Mesenchymal stem cell (in vitro differentiated cells and primary cell): ENCODE data around the gene GHITM.
"Not testable (repeated sequence)": the region's sequence is repeated elsewhere in the genome, so short reads cannot be mapped to it uniquely, and the experiment has no call there.

ENCODE experiments used
- DNase-seq: peaks from one replicate; pipeline ENCODE4 v3.0.0-alpha.2; 2013
- H2AFZ ChIP-seq: one replicate; pipeline ENCODE4 v1.6.1; 2013; ENCODE audit warnings: low read depth, mild to moderate bottlenecking, control low read depth, inconsistent platforms, low read length, moderate library complexity
- H2AK5ac ChIP-seq: 2 replicates; pipeline ENCODE4 v1.6.1; 2013; ENCODE audit warnings: low read length, moderate library complexity, mild to moderate bottlenecking, inconsistent platforms; ENCODE audit not compliant: severe bottlenecking
- H2BK120ac ChIP-seq: one replicate; pipeline ENCODE4 v1.6.1; 2013; ENCODE audit warnings: low read depth, mild to moderate bottlenecking, inconsistent platforms, low read length, moderate library complexity
- H2BK12ac ChIP-seq, 2 experiments: one replicate each; pipeline ENCODE4 v1.6.1; 2013; ENCODE audit warnings: inconsistent platforms in 2 of 2, low read length in 2 of 2, mild to moderate bottlenecking in 2 of 2, moderate library complexity in 2 of 2, control low read depth in 1 of 2
- H2BK15ac ChIP-seq: one replicate; pipeline ENCODE4 v1.6.1; 2013; ENCODE audit warnings: mild to moderate bottlenecking, low read depth, inconsistent platforms; ENCODE audit not compliant: poor library complexity, severe bottlenecking
- H2BK5ac ChIP-seq: 2 replicates; pipeline ENCODE4 v1.6.1; 2013; ENCODE audit warnings: low read depth, mild to moderate bottlenecking, low read length, control low read depth, inconsistent platforms; ENCODE audit not compliant: poor library complexity, severe bottlenecking
- H3K14ac ChIP-seq, 2 experiments: one replicate each; pipeline ENCODE4 v1.6.1; 2013; ENCODE audit warnings: inconsistent platforms in 2 of 2, low read length in 2 of 2, control low read depth in 1 of 2, mild to moderate bottlenecking in 1 of 2, moderate library complexity in 1 of 2
- H3K18ac ChIP-seq, 2 experiments: one replicate each; pipeline ENCODE4 v1.6.1; 2013; ENCODE audit warnings: inconsistent platforms in 2 of 2, low read length in 2 of 2, control low read depth in 1 of 2, low read depth in 1 of 2, mild to moderate bottlenecking in 1 of 2
- H3K23ac ChIP-seq, 2 experiments: one replicate each; pipeline ENCODE4 v1.6.1; 2013; ENCODE audit warnings: inconsistent platforms in 2 of 2, low read length in 2 of 2, mild to moderate bottlenecking in 2 of 2, moderate library complexity in 2 of 2, control low read depth in 1 of 2
- H3K27ac ChIP-seq: 2 replicates; pipeline ENCODE4 v1.5.1; 2013; ENCODE audit warnings: mild to moderate bottlenecking, moderate library complexity, low read length, control low read depth, inconsistent platforms; ENCODE audit not compliant: poor library complexity, severe bottlenecking
- H3K27me3 ChIP-seq, 2 experiments: 2 replicates each; pipeline versions ENCODE4 v1.6.1 to v1.7.0; 2013; ENCODE audit warnings: low read length in 2 of 2, mild to moderate bottlenecking in 2 of 2, moderate library complexity in 2 of 2, control low read depth in 1 of 2, inconsistent platforms in 1 of 2; ENCODE audit not compliant: control insufficient read depth in 1 of 2, insufficient read depth in 1 of 2
- H3K36me3 ChIP-seq, 2 experiments: 2 replicates each; pipeline versions ENCODE4 v1.6.1 to v1.7.0; 2013; ENCODE audit warnings: low read length in 2 of 2, control low read depth in 1 of 2, inconsistent platforms in 1 of 2, low read depth in 1 of 2, mild to moderate bottlenecking in 1 of 2; ENCODE audit not compliant: insufficient read depth in 2 of 2, control insufficient read depth in 1 of 2
- H3K4ac ChIP-seq, 2 experiments: one replicate each; pipeline ENCODE4 v1.6.1; 2013; ENCODE audit warnings: inconsistent platforms in 2 of 2, low read length in 2 of 2, mild to moderate bottlenecking in 2 of 2, moderate library complexity in 2 of 2, control low read depth in 1 of 2, low read depth in 1 of 2
- H3K4me1 ChIP-seq: 2 replicates; pipeline ENCODE4 v1.6.1; 2013; ENCODE audit warnings: low read depth, low read length, control low read depth; ENCODE audit not compliant: control insufficient read depth, insufficient read depth
- H3K4me2 ChIP-seq: 2 replicates; pipeline ENCODE4 v1.6.1; 2013; ENCODE audit warnings: low read length, mild to moderate bottlenecking, inconsistent platforms; ENCODE audit not compliant: poor library complexity, severe bottlenecking
- H3K4me3 ChIP-seq, 2 experiments: 2 replicates each; pipeline versions ENCODE4 v1.5.1 to v1.7.0; 2013; ENCODE audit warnings: low read length in 2 of 2, mild to moderate bottlenecking in 2 of 2, control low read depth in 1 of 2, low read depth in 1 of 2; ENCODE audit not compliant: insufficient read depth in 1 of 2
- H3K79me1 ChIP-seq: replicated peaks from 2 replicates; pipeline ENCODE4 v1.6.1; 2013; ENCODE audit warnings: mild to moderate bottlenecking, control low read depth, low read length, inconsistent platforms; ENCODE audit not compliant: poor library complexity, severe bottlenecking
- H3K9ac ChIP-seq: 2 replicates; pipeline ENCODE4 v1.7.0; 2013; ENCODE audit warnings: mild to moderate bottlenecking, low read length, moderate library complexity
- H3K9me3 ChIP-seq: 2 replicates; pipeline ENCODE4 v1.7.0; 2013; ENCODE audit warnings: mild to moderate bottlenecking, low read length; ENCODE audit not compliant: control insufficient read depth
- H4K8ac ChIP-seq: one replicate; pipeline ENCODE4 v1.6.1; 2013; ENCODE audit warnings: inconsistent platforms, mild to moderate bottlenecking, low read length, moderate library complexity
- H4K91ac ChIP-seq: one replicate; pipeline ENCODE4 v1.6.1; 2013; ENCODE audit warnings: mild to moderate bottlenecking, low read length, inconsistent platforms
- WGBS: methylation state at CpG from one replicate; pipeline ENCODE4 v1.1.7; 2013; ENCODE audit warnings: mixed read lengths; 5-methylcytosine and 5-hydroxymethylcytosine counted together

The GHITM gene

DNA sequence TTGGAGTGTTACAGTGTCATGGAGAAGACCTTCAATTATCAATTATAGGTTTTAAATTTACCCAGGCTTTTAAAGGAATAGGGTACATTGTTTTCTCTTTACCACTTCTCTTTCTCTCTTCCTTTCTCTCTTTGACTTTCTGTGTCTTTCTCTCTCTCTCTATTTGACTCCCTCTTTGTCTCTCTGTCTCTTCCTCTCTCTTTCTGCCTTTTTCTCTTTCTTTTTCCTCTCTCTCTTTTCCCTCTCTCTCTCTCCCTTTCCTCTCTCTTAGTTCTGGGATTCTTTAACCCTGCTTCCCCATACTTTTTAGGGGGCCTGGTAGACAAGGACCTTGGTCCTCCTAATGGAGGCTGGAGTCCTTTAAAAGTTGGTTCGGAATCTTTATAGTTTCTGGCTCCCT lies 15.9 kb upstream of the GHITM start:
- H3K23ac ChIP-seq = no peak overlapping the region

GRCh38 chr10:84125910-84126784 lies 13.2 kb upstream of the GHITM start:
- not testable (repeated sequence) for H2BK120ac ChIP-seq, H3K4me2 ChIP-seq, H3K27ac ChIP-seq, H3K4me1 ChIP-seq, H2AK5ac ChIP-seq, H2BK12ac ChIP-seq, H3K36me3 ChIP-seq, H4K91ac ChIP-seq, H3K9ac ChIP-seq, H3K4me3 ChIP-seq, H3K14ac ChIP-seq, H3K23ac ChIP-seq, H3K79me1 ChIP-seq, H3K9me3 ChIP-seq, H3K4ac ChIP-seq, H3K18ac ChIP-seq, H2AFZ ChIP-seq, DNase-seq, H2BK15ac ChIP-seq, H2BK5ac ChIP-seq, H3K27me3 ChIP-seq, H4K8ac ChIP-seq
- 69% methylated on average over 9 of the region's 10 CpGs for WGBS

More for the DNA sequence above, 15.9 kb upstream of the GHITM start:
- H2BK120ac ChIP-seq = no peak overlapping the region
- no peak overlapping the region for H3K14ac ChIP-seq
- WGBS = 88% methylated on average over 1 of the region's 1 CpG
- no peak overlapping the region for H3K9ac ChIP-seq
- no peak overlapping the region for H3K4ac ChIP-seq
- peaks cover 8% of the 10 kb centered on the region for H3K9me3 ChIP-seq
- no peaks in the 10 kb centered on the region for H3K79me1 ChIP-seq
- no peaks in the 10 kb centered on the region for H3K36me3 ChIP-seq
- H3K18ac ChIP-seq = no peak overlapping the region
- no peak overlapping the region for H3K4me2 ChIP-seq
- no peaks in the 10 kb centered on the region for H3K4me1 ChIP-seq
- no peak overlapping the region for H2BK12ac ChIP-seq
- H4K8ac ChIP-seq = no peak overlapping the region
- no peak overlapping the region for H2AK5ac ChIP-seq
- H3K27me3 ChIP-seq = no peaks in the 10 kb centered on the region
- no peak overlapping the region for H3K27ac ChIP-seq
- no peak overlapping the region for H2AFZ ChIP-seq
- H2BK15ac ChIP-seq = no peak overlapping the region
- no peak overlapping the region for H4K91ac ChIP-seq
- no peak overlapping the region for H3K4me3 ChIP-seq
- no peak overlapping the region for H2BK5ac ChIP-seq
- DNase-seq = no peak

GRCh38 chr10:84126785-84127167 lies 12.5 kb upstream of the GHITM start:
- no peaks in the 10 kb centered on the region for H3K27me3 ChIP-seq
- H3K9ac ChIP-seq = no peak overlapping the region
- H2AFZ ChIP-seq = no peak overlapping the region
- H3K18ac ChIP-seq = no peak overlapping the region
- H3K4me2 ChIP-seq = no peak overlapping the region
- H3K27ac ChIP-seq = no peak overlapping the region
- H2BK120ac ChIP-seq = no peak overlapping the region
- H2BK5ac ChIP-seq = no peak overlapping the region
- no peaks in the 10 kb centered on the region for H3K4me1 ChIP-seq
- H4K91ac ChIP-seq = no peak overlapping the region
- H3K4me3 ChIP-seq = no peak overlapping the region
- DNase-seq = no peak
- no peak overlapping the region for H2BK15ac ChIP-seq
- H3K36me3 ChIP-seq = no peaks in the 10 kb centered on the region
- no peak overlapping the region for H3K4ac ChIP-seq
- no peaks in the 10 kb centered on the region for H3K79me1 ChIP-seq
- H4K8ac ChIP-seq = no peak overlapping the region
- WGBS = 86% methylated on average over 1 of the region's 1 CpG
- no peak overlapping the region for H3K14ac ChIP-seq
- H3K9me3 ChIP-seq = peaks cover 8% of the 10 kb centered on the region
- H2AK5ac ChIP-seq = no peak overlapping the region
- H2BK12ac ChIP-seq = no peak overlapping the region
- no peak overlapping the region for H3K23ac ChIP-seq

- Histone ChIP-seq H2BK120ac (no peak overlapping the region), H3K18ac (no peak overlapping the region), H3K36me3 (no peaks in the 10 kb centered on the region), H3K27me3 (no peaks in the 10 kb centered on the region), H3K4me3 (no peak overlapping the region), H3K4ac (no peak overlapping the region), H4K91ac (no peak overlapping the region), H2AFZ (no peak overlapping the region), H3K23ac (no peak overlapping the region), H2BK5ac (no peak overlapping the region), H3K9me3 (no peaks in the 10 kb centered on the region), H4K8ac (no peak overlapping the region), H3K9ac (no peak overlapping the region), H3K27ac (no peak overlapping the region), H2BK12ac (no peak overlapping the region), H2BK15ac (no peak overlapping the region), H2AK5ac (no peak overlapping the region), H3K4me2 (no peak overlapping the region), H3K14ac (no peak overlapping the region), H3K4me1 (no peaks in the 10 kb centered on the region), H3K79me1 (no peaks in the 10 kb centered on the region)
- WGBS = 70% methylated on average over 2 of the region's 2 CpGs
- DNase-seq = no peak
These were observed 3.5 kb upstream of the GHITM start for GRCh38 chr10:84135836-84136235.
